IMR-90 (cell line): Measurements from ENCODE around the gene SYCN. TPM values are rescaled to one million over a fixed set of nuclear protein-coding genes. Genes with fewer than 3 reads are reported as not detected.

Source experiments
- ATAC-seq: fragments of 200-7000 bp; cut with Tn5 transposase; 2 replicates; pipeline ENCODE4 v1.9.1; 2020; ENCODE audit warnings: low read depth, mild to moderate bottlenecking, moderate library complexity
- BruUV-seq: library from RNA; stranded (reverse); fragments of 400-500 nt; replicated peaks from 2 replicates; lab custom pipeline; 2021; lab: Mats Ljungman, UMichigan
- CTCF ChIA-PET: fragments of 300-600 bp; formaldehyde crosslinking; extraction: SDS; loops from one replicate; lab custom pipeline; 2021; ENCODE audit warnings: antibody characterized with exemption; lab: Yijun Ruan, JAX
- POLR2A ChIA-PET: fragments of 300-600 bp; sonication (Branson Sonifier 250); formaldehyde crosslinking; loops from one replicate; lab custom pipeline; 2022; ENCODE audit warnings: antibody characterized with exemption; ENCODE audit not compliant: unreplicated experiment; lab: Charles Lee
- DNase-seq: peaks from one replicate; pipeline ENCODE4 v3.0.0; 2013
- H2AFZ ChIP-seq: replicated peaks from 2 replicates; pipeline ENCODE3; 2013; ENCODE audit warnings: low read length, mild to moderate bottlenecking; ENCODE audit not compliant: poor library complexity
- H2AK5ac ChIP-seq: 2 replicates; pipeline ENCODE4 v1.6.1; 2013; ENCODE audit warnings: low read depth, low read length, inconsistent platforms
- H2AK9ac ChIP-seq: replicated peaks from 2 replicates; pipeline ENCODE3; 2013; ENCODE audit warnings: mild to moderate bottlenecking, low read depth, low read length, moderate library complexity; ENCODE audit not compliant: poor library complexity
- H2BK120ac ChIP-seq: 2 replicates; pipeline ENCODE4 v1.6.1; 2013; ENCODE audit warnings: low read depth, low read length, inconsistent platforms
- H2BK15ac ChIP-seq: 3 replicates; pipeline ENCODE4 v1.6.1; 2013; ENCODE audit warnings: low read depth, low read length, inconsistent platforms
- H2BK20ac ChIP-seq: 2 replicates; pipeline ENCODE4 v1.6.1; 2013; ENCODE audit warnings: low read depth, mild to moderate bottlenecking, inconsistent platforms, low read length, moderate library complexity
- H2BK5ac ChIP-seq: 2 replicates; pipeline ENCODE4 v1.6.1; 2013; ENCODE audit warnings: mild to moderate bottlenecking, low read depth, low read length, inconsistent platforms; ENCODE audit not compliant: poor library complexity, severe bottlenecking
- H3K14ac ChIP-seq: replicated peaks from 2 replicates; pipeline ENCODE4 v1.6.1; 2013; ENCODE audit warnings: low read depth, low read length, inconsistent platforms
- H3K18ac ChIP-seq: 2 replicates; pipeline ENCODE4 v1.6.1; 2013; ENCODE audit warnings: low read depth, low read length, control low read depth
- H3K23ac ChIP-seq: 2 replicates; pipeline ENCODE4 v1.6.1; 2013; ENCODE audit warnings: low read depth, low read length, inconsistent platforms
- H3K27ac ChIP-seq: 2 replicates; pipeline ENCODE4 v1.5.1; 2013; ENCODE audit warnings: mild to moderate bottlenecking, control low read depth, low read length; ENCODE audit not compliant: insufficient read depth
- H3K27me3 ChIP-seq: 2 replicates; pipeline ENCODE4 v1.6.1; 2013; ENCODE audit warnings: low read length; ENCODE audit not compliant: control insufficient read depth, insufficient read depth
- H3K36me3 ChIP-seq: 2 replicates; pipeline ENCODE4 v1.6.1; 2013; ENCODE audit warnings: low read length, mixed read lengths; ENCODE audit not compliant: control insufficient read depth, insufficient read depth
- H3K4ac ChIP-seq: 2 replicates; pipeline ENCODE4 v1.6.1; 2013; ENCODE audit warnings: low read depth, low read length, inconsistent platforms
- H3K4me1 ChIP-seq: 2 replicates; pipeline ENCODE4 v1.6.1; 2013; ENCODE audit warnings: low read length, mixed read lengths; ENCODE audit not compliant: control insufficient read depth, insufficient read depth
- H3K4me2 ChIP-seq: 2 replicates; pipeline ENCODE4 v1.6.1; 2013; ENCODE audit warnings: low read depth, mild to moderate bottlenecking, control low read depth, low read length, moderate library complexity
- H3K4me3 ChIP-seq: 2 replicates; pipeline ENCODE4 v1.5.1; 2013; ENCODE audit warnings: low read depth, mild to moderate bottlenecking, control low read depth, low read length, moderate library complexity; ENCODE audit not compliant: insufficient read depth
- H3K56ac ChIP-seq: 2 replicates; pipeline ENCODE4 v1.6.1; 2013; ENCODE audit warnings: low read length, inconsistent platforms; ENCODE audit not compliant: insufficient read depth; ENCODE audit errors: extremely low read depth
- H3K79me1 ChIP-seq, 2 experiments: 2 replicates each; pipeline ENCODE4 v1.6.1; 2013; ENCODE audit warnings: low read length in 2 of 2, inconsistent platforms in 1 of 2, low read depth in 1 of 2
- H3K9ac ChIP-seq: 2 replicates; pipeline ENCODE4 v1.6.1; 2013; ENCODE audit warnings: low read depth, low read length, control low read depth
- H3K9me1 ChIP-seq: 2 replicates; pipeline ENCODE4 v1.6.1; 2013; ENCODE audit warnings: low read length, inconsistent platforms; ENCODE audit not compliant: insufficient read depth
- H3K9me3 ChIP-seq: 2 replicates; pipeline ENCODE4 v1.6.1; 2013; ENCODE audit warnings: low read length; ENCODE audit not compliant: control insufficient read depth, insufficient read depth
- H4K20me1 ChIP-seq: 2 replicates; pipeline ENCODE4 v1.6.1; 2013; ENCODE audit warnings: low read length, inconsistent platforms; ENCODE audit not compliant: insufficient read depth
- H4K5ac ChIP-seq: 2 replicates; pipeline ENCODE4 v1.6.1; 2013; ENCODE audit warnings: mild to moderate bottlenecking, low read depth, low read length, control low read depth
- H4K8ac ChIP-seq, 2 experiments: 2 replicates each; pipeline ENCODE4 v1.6.1; 2013; ENCODE audit warnings: low read depth in 2 of 2, low read length in 2 of 2, control low read depth in 1 of 2, inconsistent platforms in 1 of 2
- H4K91ac ChIP-seq: 2 replicates; pipeline ENCODE4 v1.6.1; 2013; ENCODE audit warnings: low read depth, low read length, inconsistent platforms; ENCODE audit not compliant: insufficient read depth
- BHLHE40 ChIP-seq: fragments of 150-350 bp; IDR thresholded peaks from 2 replicates; pipeline ENCODE4 v1.6.1; 2016; ENCODE audit warnings: mild to moderate bottlenecking, low read depth, low read length
- CEBPB ChIP-seq: IDR thresholded peaks from 2 replicates; pipeline ENCODE4 v1.6.1; 2012; ENCODE audit warnings: low read depth, low read length, improper control_type of control experiment
- CHD1 ChIP-seq: IDR thresholded peaks from 2 replicates; pipeline ENCODE4 v1.6.1; 2012; ENCODE audit warnings: low read depth, low read length, improper control_type of control experiment
- FOS ChIP-seq: fragments of 150-350 bp; IDR thresholded peaks from 2 replicates; pipeline ENCODE4 v1.6.1; 2016; ENCODE audit warnings: low read depth, low read length
- POLR2A ChIP-seq: IDR thresholded peaks from 2 replicates; pipeline ENCODE4 v1.6.1; 2012; ENCODE audit warnings: mild to moderate bottlenecking, low read depth, low read length
- RFX5 ChIP-seq: IDR thresholded peaks from 2 replicates; pipeline ENCODE4 v1.8.0; 2012; ENCODE audit warnings: low read depth, mild to moderate bottlenecking, low read length, moderate library complexity
- SMC3 ChIP-seq: fragments of 150-350 bp; IDR thresholded peaks from 2 replicates; pipeline ENCODE4 v1.6.1; 2016; ENCODE audit warnings: low read depth, mild to moderate bottlenecking, antibody characterized with exemption, low read length, moderate library complexity
- WGBS, 2 experiments: methylation state at CpG; one replicate each; pipeline versions ENCODE4 v1.1.5 to v1.1.7; 2013; ENCODE audit warnings: missing lambda C conversion rate in 2 of 2; ENCODE audit not compliant: insufficient read length in 1 of 2; ENCODE audit errors: extremely low coverage in 2 of 2; 5-methylcytosine and 5-hydroxymethylcytosine counted together
- dilution Hi-C: fragments of 300-500 bp; cut with HindIII; formaldehyde crosslinking; loops from one replicate; pipeline ENCODE4 v1.14.3; 2018; ENCODE audit warnings: low sequenced_read_pairs; ENCODE audit not compliant: unreplicated experiment
- in situ Hi-C: fragments of 300-500 bp; cut with MboI; formaldehyde crosslinking; loops from 3 replicates; pipeline ENCODE4 v1.14.3; 2019; ENCODE audit warnings: low sequenced_read_pairs, inconsistent platforms, mixed read lengths
- intact Hi-C: fragments of 100-400 bp; cut with micrococcal nuclease; formaldehyde crosslinking; loops from 2 replicates; pipeline ENCODE4 v1.10.0; 2022
- polyA plus RNA-seq, 3 experiments: library from polyadenylated mRNA; depleted of rRNA; stranded (reverse); fragments of >200 nt; gene quantifications; 2 replicates each; pipeline ENCODE4 v1.2.3, GENCODE V29; 2012; ENCODE audit warnings: low replicate concordance in 1 of 3
- total RNA-seq: library from RNA; depleted of rRNA; stranded (reverse); fragments of >200 nt; gene quantifications from 2 replicates; pipeline ENCODE4 v1.2.3, GENCODE V29; 2012
- TF ChIP-seq, protein P1 (sequence below): conservative IDR thresholded peaks from 2 replicates; pipeline ENCODE4 v1.5.1; 2012; ENCODE audit warnings: mild to moderate bottlenecking, low read depth, low read length, improper control_type of control experiment
- TF ChIP-seq, protein P2 (sequence below): fragments of 150-350 bp; IDR thresholded peaks from 2 replicates; pipeline ENCODE4 v1.6.1; 2016; ENCODE audit warnings: low read depth, mild to moderate bottlenecking, low read length, moderate library complexity, borderline replicate concordance
- TF ChIP-seq, protein P3 (sequence below): fragments of 150-350 bp; IDR thresholded peaks from 2 replicates; pipeline ENCODE4 v1.6.1; 2017; ENCODE audit warnings: mild to moderate bottlenecking, antibody characterized with exemption, low read length, low read depth

Gene SYCN
- total and polyA plus RNA-seq, 2 of the 4 experiments (the other 2 are of a cell fraction), result not detected

- CTCF ChIA-PET, result no interaction called here
- 83% methylated on average over 2 of the region's 6 CpGs; no CpG with 5 or more reads in 1 of the 2 experiments for WGBS, 2 experiments
Observed at GRCh38 chr19:39206122-39206521, 2.1 kb upstream of the SYCN start.

More at GRCh38 chr19:39206122-39206521, 2.1 kb upstream of the SYCN start:
- H3K4ac ChIP-seq, result no peak overlapping the region
- no peaks in the 10 kb centered on the region for H3K9me1 ChIP-seq
- H3K18ac ChIP-seq, result no peak overlapping the region
- no peak overlapping the region for H3K9ac ChIP-seq
- H3K4me1 ChIP-seq, result no peaks in the 10 kb centered on the region
- in situ Hi-C loops, result loop anchor here (25.0 kb wide), 1 partner anchor 744 kb away; no protein-coding TSS in a partner anchor
- H2BK5ac ChIP-seq, result no peak overlapping the region
- BruUV-seq, result no TSS peak
- H2BK120ac ChIP-seq, result no peak overlapping the region
- H2AK9ac ChIP-seq, result no peak overlapping the region
- H2AK5ac ChIP-seq, result no peak overlapping the region
- H4K91ac ChIP-seq, result no peak overlapping the region
- H3K79me1 ChIP-seq, result no peaks in the 10 kb centered on the region
- no peak for TF ChIP-seq RFX5
- no peak for TF ChIP-seq FOS
- TF ChIP-seq CEBPB, result no peak
- TF ChIP-seq BHLHE40, result no peak
- TF ChIP-seq POLR2A, result no peak
- TF ChIP-seq, protein P1, sequence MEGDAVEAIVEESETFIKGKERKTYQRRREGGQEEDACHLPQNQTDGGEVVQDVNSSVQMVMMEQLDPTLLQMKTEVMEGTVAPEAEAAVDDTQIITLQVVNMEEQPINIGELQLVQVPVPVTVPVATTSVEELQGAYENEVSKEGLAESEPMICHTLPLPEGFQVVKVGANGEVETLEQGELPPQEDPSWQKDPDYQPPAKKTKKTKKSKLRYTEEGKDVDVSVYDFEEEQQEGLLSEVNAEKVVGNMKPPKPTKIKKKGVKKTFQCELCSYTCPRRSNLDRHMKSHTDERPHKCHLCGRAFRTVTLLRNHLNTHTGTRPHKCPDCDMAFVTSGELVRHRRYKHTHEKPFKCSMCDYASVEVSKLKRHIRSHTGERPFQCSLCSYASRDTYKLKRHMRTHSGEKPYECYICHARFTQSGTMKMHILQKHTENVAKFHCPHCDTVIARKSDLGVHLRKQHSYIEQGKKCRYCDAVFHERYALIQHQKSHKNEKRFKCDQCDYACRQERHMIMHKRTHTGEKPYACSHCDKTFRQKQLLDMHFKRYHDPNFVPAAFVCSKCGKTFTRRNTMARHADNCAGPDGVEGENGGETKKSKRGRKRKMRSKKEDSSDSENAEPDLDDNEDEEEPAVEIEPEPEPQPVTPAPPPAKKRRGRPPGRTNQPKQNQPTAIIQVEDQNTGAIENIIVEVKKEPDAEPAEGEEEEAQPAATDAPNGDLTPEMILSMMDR, result no peak
- TF ChIP-seq SMC3, result no peak
- TF ChIP-seq CHD1, result no peak
- TF ChIP-seq, protein P2, sequence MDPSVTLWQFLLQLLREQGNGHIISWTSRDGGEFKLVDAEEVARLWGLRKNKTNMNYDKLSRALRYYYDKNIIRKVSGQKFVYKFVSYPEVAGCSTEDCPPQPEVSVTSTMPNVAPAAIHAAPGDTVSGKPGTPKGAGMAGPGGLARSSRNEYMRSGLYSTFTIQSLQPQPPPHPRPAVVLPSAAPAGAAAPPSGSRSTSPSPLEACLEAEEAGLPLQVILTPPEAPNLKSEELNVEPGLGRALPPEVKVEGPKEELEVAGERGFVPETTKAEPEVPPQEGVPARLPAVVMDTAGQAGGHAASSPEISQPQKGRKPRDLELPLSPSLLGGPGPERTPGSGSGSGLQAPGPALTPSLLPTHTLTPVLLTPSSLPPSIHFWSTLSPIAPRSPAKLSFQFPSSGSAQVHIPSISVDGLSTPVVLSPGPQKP, result no peak
- TF ChIP-seq, protein P3, sequence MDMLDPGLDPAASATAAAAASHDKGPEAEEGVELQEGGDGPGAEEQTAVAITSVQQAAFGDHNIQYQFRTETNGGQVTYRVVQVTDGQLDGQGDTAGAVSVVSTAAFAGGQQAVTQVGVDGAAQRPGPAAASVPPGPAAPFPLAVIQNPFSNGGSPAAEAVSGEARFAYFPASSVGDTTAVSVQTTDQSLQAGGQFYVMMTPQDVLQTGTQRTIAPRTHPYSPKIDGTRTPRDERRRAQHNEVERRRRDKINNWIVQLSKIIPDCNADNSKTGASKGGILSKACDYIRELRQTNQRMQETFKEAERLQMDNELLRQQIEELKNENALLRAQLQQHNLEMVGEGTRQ, result no peak
- H4K20me1 ChIP-seq, result no peaks in the 10 kb centered on the region
- no peaks in the 10 kb centered on the region for H3K36me3 ChIP-seq
- peaks cover 41% of the 10 kb centered on the region for H3K27me3 ChIP-seq
- H3K9me3 ChIP-seq, result no peaks in the 10 kb centered on the region
- no peak for ATAC-seq
- H3K27ac ChIP-seq, result no peak overlapping the region
- no peak overlapping the region for H3K56ac ChIP-seq
- no peak overlapping the region for H2AFZ ChIP-seq
- no peak overlapping the region for H3K23ac ChIP-seq
- no peak overlapping the region for H2BK20ac ChIP-seq
- H4K5ac ChIP-seq, result no peak overlapping the region
- no peak for DNase-seq
- no peak overlapping the region for H4K8ac ChIP-seq
- H3K4me3 ChIP-seq, result no peak overlapping the region
- POLR2A ChIA-PET, result no interaction called here
- intact Hi-C loops, result no loop called here
- no peak overlapping the region for H3K4me2 ChIP-seq
- H3K14ac ChIP-seq, result no peak overlapping the region
- no peak overlapping the region for H2BK15ac ChIP-seq
- dilution Hi-C loops, result no loop called here
